KMS-11 (cell line): ENCODE measurements around the gene BEST1.

ENCODE experiments used
- H2AFZ ChIP-seq: fragments of 200-600 bp; sonication (generic); 2 replicates; pipeline ENCODE4 v1.6.1; 2016; ENCODE audit warnings: antibody characterized with exemption, mixed run types, low read depth
- H3K27ac ChIP-seq: fragments of 200-600 bp; sonication (generic); 2 replicates; pipeline ENCODE4 v1.6.1; 2016; ENCODE audit warnings: mild to moderate bottlenecking, mixed run types
- H3K27me3 ChIP-seq: fragments of 200-600 bp; sonication (generic); 2 replicates; pipeline ENCODE4 v1.6.1; 2017; ENCODE audit warnings: mild to moderate bottlenecking, low read depth, mixed run types, moderate library complexity; ENCODE audit not compliant: insufficient read depth
- H3K36me3 ChIP-seq: fragments of 200-600 bp; sonication (generic); 2 replicates; pipeline ENCODE4 v1.6.1; 2017; ENCODE audit warnings: mild to moderate bottlenecking, mixed run types; ENCODE audit not compliant: insufficient read depth
- H3K4me1 ChIP-seq: fragments of 200-600 bp; sonication (generic); 2 replicates; pipeline ENCODE4 v1.6.1; 2016; ENCODE audit warnings: mild to moderate bottlenecking, low read depth, mixed run types; ENCODE audit not compliant: poor library complexity, severe bottlenecking
- H3K4me2 ChIP-seq: fragments of 200-600 bp; sonication (generic); 2 replicates; pipeline ENCODE4 v1.7.0; 2016; ENCODE audit warnings: mild to moderate bottlenecking, mixed run types
- H3K4me3 ChIP-seq: fragments of 200-600 bp; sonication (generic); IDR thresholded peaks from 2 replicates; pipeline ENCODE4 v1.6.1; 2017; ENCODE audit warnings: low read depth, low read length, mixed read lengths; ENCODE audit not compliant: insufficient read depth
- H3K79me2 ChIP-seq: fragments of 200-600 bp; sonication (generic); 2 replicates; pipeline ENCODE4 v1.6.1; 2016; ENCODE audit warnings: low read depth, mixed run types; ENCODE audit not compliant: insufficient read depth
- H3K9ac ChIP-seq: fragments of 200-600 bp; sonication (generic); 2 replicates; pipeline ENCODE4 v1.6.1; 2016; ENCODE audit warnings: mild to moderate bottlenecking, mixed run types
- H4K20me1 ChIP-seq: fragments of 200-600 bp; sonication (generic); 2 replicates; pipeline ENCODE4 v1.6.1; 2016; ENCODE audit warnings: mild to moderate bottlenecking, mixed run types; ENCODE audit not compliant: insufficient read depth
- CTCF ChIP-seq: fragments of 200-600 bp; sonication (generic); conservative IDR thresholded peaks from 2 replicates; pipeline ENCODE4 v1.6.1; 2017; ENCODE audit warnings: low read depth, mild to moderate bottlenecking, antibody characterized with exemption, low read length, moderate library complexity, mixed read lengths

BEST1 gene

GRCh38 chr11:61980783-61981541 is 30.8 kb downstream of the BEST1 start:
- H3K4me1 ChIP-seq: no peaks in the 10 kb centered on the region
- H3K4me2 ChIP-seq: no peak overlapping the region
- no peak overlapping the region for H3K4me3 ChIP-seq

DNA sequence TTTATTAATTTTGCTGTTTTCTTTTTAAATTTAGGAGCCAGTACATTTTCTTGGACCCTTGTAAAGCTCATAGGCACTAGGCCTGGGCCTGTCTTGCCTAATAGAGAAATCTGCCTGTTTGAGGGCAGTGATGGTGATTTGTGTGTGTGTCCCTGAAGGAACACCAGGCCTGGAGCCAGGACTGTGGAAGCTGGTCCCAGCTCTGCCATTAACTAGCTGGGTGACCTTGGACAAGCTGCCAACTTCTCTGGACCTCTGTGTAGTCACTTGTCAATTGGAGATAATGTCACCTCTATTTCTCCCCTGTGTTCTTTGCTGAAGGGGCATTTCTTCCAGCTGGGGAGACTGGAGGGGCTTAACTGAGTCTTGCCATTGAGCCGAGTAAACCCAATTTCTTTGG is 33.3 kb downstream of the BEST1 start:
- no peak for TF ChIP-seq CTCF
- Histone ChIP-seq H3K27me3 (no peaks in the 10 kb centered on the region), H3K9ac (no peak overlapping the region), H3K36me3 (no peaks in the 10 kb centered on the region), H2AFZ (no peak overlapping the region), H3K4me3 (no peak overlapping the region), H3K79me2 (no peaks in the 10 kb centered on the region), H3K4me2 (no peak overlapping the region), H4K20me1 (no peaks in the 10 kb centered on the region), H3K27ac (no peak overlapping the region), H3K4me1 (no peaks in the 10 kb centered on the region)

More at GRCh38 chr11:61980783-61981541, 30.8 kb downstream of the BEST1 start:
- H3K79me2 ChIP-seq: no peaks in the 10 kb centered on the region
- no peaks in the 10 kb centered on the region for H4K20me1 ChIP-seq
- H3K27ac ChIP-seq: no peak overlapping the region
- H3K27me3 ChIP-seq: no peaks in the 10 kb centered on the region
- no peaks in the 10 kb centered on the region for H3K36me3 ChIP-seq
- no peak for TF ChIP-seq CTCF
- H3K9ac ChIP-seq: no peak overlapping the region
- H2AFZ ChIP-seq: no peak overlapping the region

- Histone ChIP-seq H3K79me2 (no peaks in the 10 kb centered on the region), H3K36me3 (no peaks in the 10 kb centered on the region), H2AFZ (no peak overlapping the region), H3K9ac (no peak overlapping the region), H3K4me1 (no peaks in the 10 kb centered on the region), H3K4me3 (no peak overlapping the region), H3K27me3 (no peaks in the 10 kb centered on the region), H3K4me2 (no peak overlapping the region), H3K27ac (no peak overlapping the region), H4K20me1 (no peaks in the 10 kb centered on the region)
- TF ChIP-seq CTCF: no peak
Observed at GRCh38 chr11:61985869-61986268, 35.7 kb downstream of the BEST1 start.

DNA sequence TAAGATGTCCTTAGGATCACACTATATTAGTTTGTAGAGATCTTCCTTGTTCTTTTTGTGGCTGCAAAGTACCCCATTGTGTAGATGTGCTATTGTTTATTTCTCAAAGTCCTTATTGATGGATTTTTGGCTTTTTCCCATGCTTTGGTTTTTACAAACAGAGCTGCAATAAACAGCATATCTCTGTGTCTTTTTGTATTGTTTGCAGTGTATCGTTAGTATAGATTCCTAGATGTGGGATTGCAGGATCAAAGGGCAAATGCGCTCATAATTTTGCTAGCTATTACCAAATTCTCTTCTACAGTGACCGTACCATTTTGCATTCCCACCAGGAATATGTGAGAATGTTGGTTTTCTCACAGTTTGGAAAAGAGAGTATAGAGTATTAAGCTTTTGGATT is 44.8 kb downstream of the BEST1 start:
- Histone ChIP-seq H2AFZ (no peak overlapping the region), H3K79me2 (no peaks in the 10 kb centered on the region), H3K4me1 (no peaks in the 10 kb centered on the region), H3K27me3 (no peaks in the 10 kb centered on the region), H3K27ac (no peak overlapping the region), H3K9ac (no peak overlapping the region), H4K20me1 (no peaks in the 10 kb centered on the region), H3K4me2 (no peak overlapping the region), H3K36me3 (no peaks in the 10 kb centered on the region), H3K4me3 (no peak overlapping the region)
- no peak for TF ChIP-seq CTCF
